ENCODE measurements around the gene SEC22C.

Gene SEC22C

DNA sequence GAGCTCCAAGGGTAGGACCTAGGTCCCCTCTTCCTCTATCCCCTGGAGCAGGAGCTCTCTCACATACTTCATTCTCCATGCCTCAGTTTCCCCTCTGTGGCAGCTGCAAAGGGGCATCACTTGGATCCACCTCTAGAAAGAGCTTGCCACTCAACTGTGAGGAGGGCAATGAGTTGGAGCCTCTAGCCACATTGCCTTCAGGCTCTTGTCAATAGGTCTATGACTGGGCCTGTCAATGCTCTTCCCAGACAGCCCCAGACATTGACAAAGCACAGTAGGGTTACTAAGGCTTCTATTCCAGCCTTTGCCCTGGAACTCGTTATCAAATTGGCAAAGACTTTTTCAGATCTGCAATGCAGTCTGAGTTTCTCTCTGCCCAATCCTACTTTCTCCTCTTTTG is 83.7 kb downstream of the SEC22C start:
- DNase-seq (ENCODE audit: low read depth) = no peak

Measured in stimulated activated CD8-positive, alpha-beta memory T cell treated with anti-CD3 and anti-CD28 coated beads, Interleukin-12 subunit alpha, Interleukin-12 subunit beta, amount 100 ng/mL, for 4 hours (primary cell).